HCT116 (cell line): ENCODE results near the gene ITGBL1.

ENCODE experiments used
- CTCF ChIP-seq, 3 experiments: fragments of 200-600 bp in 1 of 3; sonication (generic) in 1 of 3; IDR thresholded peaks in 2 of 3; conservative IDR thresholded peaks in 1 of 3; 2 replicates each; pipeline ENCODE4 v1.5.1; 2012 to 2017; ENCODE audit warnings: low read depth in 2 of 3, low read length in 2 of 3, antibody characterized with exemption in 1 of 3, borderline replicate concordance in 1 of 3, control low read depth in 1 of 3, mild to moderate bottlenecking in 1 of 3, mixed read lengths in 1 of 3, mixed run types in 1 of 3, moderate library complexity in 1 of 3; ENCODE audit not compliant: insufficient read depth in 1 of 3
- EZH2 ChIP-seq: fragments of 200-600 bp; sonication (generic); IDR thresholded peaks from 2 replicates; pipeline ENCODE4 v1.6.1; 2017; ENCODE audit warnings: antibody characterized with exemption, mixed run types
- EZH2phosphoT487 ChIP-seq: fragments of 200-600 bp; IDR thresholded peaks from 2 replicates; pipeline ENCODE4 v1.6.1; 2018; ENCODE audit warnings: antibody characterized with exemption, borderline replicate concordance
- POLR2A ChIP-seq: IDR thresholded peaks from 2 replicates; pipeline ENCODE4 v1.7.0; 2011; ENCODE audit warnings: borderline replicate concordance; ENCODE audit not compliant: insufficient read depth, insufficient read length; ENCODE audit errors: extremely low read depth
- POLR2AphosphoS5 ChIP-seq: IDR thresholded peaks from 2 replicates; pipeline ENCODE4 v1.6.1; 2011; ENCODE audit warnings: mild to moderate bottlenecking, low read depth, low read length, moderate library complexity
- REST ChIP-seq: IDR thresholded peaks from 2 replicates; pipeline ENCODE4 v1.6.1; 2012; ENCODE audit warnings: low read depth
- SP1 ChIP-seq: IDR thresholded peaks from 2 replicates; pipeline ENCODE4 v1.6.1; 2012; ENCODE audit warnings: low read depth
- SRF ChIP-seq: IDR thresholded peaks from 2 replicates; pipeline ENCODE4 v1.6.1; 2012; ENCODE audit warnings: low read depth
- ZFX ChIP-seq: fragments of 450-650 bp; IDR thresholded peaks from 2 replicates; pipeline ENCODE4 v1.6.1; 2017

- TF ChIP-seq REST (no peak), EZH2 (no peak), POLR2AphosphoS5 (no peak), ZFX (no peak), CTCF (IDR thresholded peaks at IDR 0.05 in 2 of 3, conservative IDR thresholded peaks at IDR 0.05 in 1 of 3; ENCODE audit: borderline replicate concordance in 1 of 3, insufficient read depth in 1 of 3, low read depth in 2 of 3, low read length in 2 of 3) (no peak), SP1 (no peak), SRF (no peak), POLR2A (no peak), EZH2phosphoT487 (no peak)
Measured at GRCh38 chr13:101552286-101552685, 99.8 kb downstream of the ITGBL1 start.
